ENCODE measurements around the gene MNT. TPM values are rescaled to one million over a fixed set of nuclear protein-coding genes. Genes with fewer than 3 reads are reported as not detected.

MNT gene
- total RNA-seq, 4 donors from 2014 or later: 13.7 to 27.7 (median 20.9) TPM

- no peak for DNase-seq
- no peak for TF ChIP-seq CTCF (IDR thresholded peaks at IDR 0.05)
- TF ChIP-seq EP300 (IDR thresholded peaks at IDR 0.05; ENCODE audit: low read depth): no peak
- no peak for TF ChIP-seq POLR2A (IDR thresholded peaks at IDR 0.05)
- no peak for TF ChIP-seq POLR2AphosphoS5 (IDR thresholded peaks at IDR 0.05)
- H3K27me3 ChIP-seq: no peaks in the 10 kb centered on the region
- intact Hi-C loops (cut with DNase I; ENCODE audit: low total_unique reads): no loop called here
- 88% methylated on average over 8 of the region's 8 CpGs; no CpG with 5 or more reads in 1 of the 2 donors for WGBS, 2 donors (ENCODE audit: low coverage in 1 of 2)
- no peaks in the 10 kb centered on the region for H3K36me3 ChIP-seq
- no peaks in the 10 kb centered on the region for H3K9me3 ChIP-seq
- in situ Hi-C loops (cut with MboI; ENCODE audit: low pct_ligation_motif_present in 1 of 4, low pct_unique_long_range_greater_than_20kb in 1 of 4, low sequenced_read_pairs in 3 of 4): no loop called here
- H3K27ac ChIP-seq: no peak overlapping the region
- H3K4me3 ChIP-seq: no peak overlapping the region
- peaks cover 0 to 7% (median 2%) of the 10 kb centered on the region in 4 donors for H3K4me1 ChIP-seq
These were observed 54.4 kb downstream of the MNT start for GRCh38 chr17:2346475-2346874.

- no peak for TF ChIP-seq POLR2A (IDR thresholded peaks at IDR 0.05)
- TF ChIP-seq EP300 (IDR thresholded peaks at IDR 0.05; ENCODE audit: low read depth): no peak
- TF ChIP-seq POLR2AphosphoS5 (IDR thresholded peaks at IDR 0.05): no peak
- no peak for TF ChIP-seq CTCF (IDR thresholded peaks at IDR 0.05)
- intact Hi-C loops (cut with DNase I; ENCODE audit: low total_unique reads): no loop called here
- H3K4me1 ChIP-seq: peaks cover 0 to 7% (median 2%) of the 10 kb centered on the region in 4 donors
- no peak overlapping the region for H3K4me3 ChIP-seq
- H3K27ac ChIP-seq: no peak overlapping the region
- DNase-seq: no peak
- in situ Hi-C loops (cut with MboI; ENCODE audit: low pct_ligation_motif_present in 1 of 4, low pct_unique_long_range_greater_than_20kb in 1 of 4, low sequenced_read_pairs in 3 of 4): no loop called here
- 92% methylated on average over 7 to 10 of the region's 10 CpGs for WGBS, 2 donors (ENCODE audit: low coverage in 1 of 2)
- H3K9me3 ChIP-seq: no peaks in the 10 kb centered on the region
- H3K36me3 ChIP-seq: no peaks in the 10 kb centered on the region
- H3K27me3 ChIP-seq: no peaks in the 10 kb centered on the region
These were observed 56.3 kb downstream of the MNT start for GRCh38 chr17:2344528-2344927.

GRCh38 chr17:2343421-2343820 is 57.4 kb downstream of the MNT start:
- peak; percentile 19 for DNase-seq
- no peak overlapping the region for H3K27ac ChIP-seq

GRCh38 chr17:2338315-2338657 is 62.6 kb downstream of the MNT start:
- DNase-seq: no peak

More at GRCh38 chr17:2343421-2343820, 57.4 kb downstream of the MNT start:
- Histone ChIP-seq H3K4me3 (no peak overlapping the region), H3K27me3 (no peaks in the 10 kb centered on the region), H3K4me1 (peaks cover 0 to 6% (median 3%) of the 10 kb centered on the region in 4 donors), H3K36me3 (no peaks in the 10 kb centered on the region), H3K9me3 (no peaks in the 10 kb centered on the region)
- in situ Hi-C loops (cut with MboI; ENCODE audit: low pct_ligation_motif_present in 1 of 4, low pct_unique_long_range_greater_than_20kb in 1 of 4, low sequenced_read_pairs in 3 of 4) (no loop called here), intact Hi-C loops (cut with DNase I; ENCODE audit: low total_unique reads) (no loop called here)
- TF ChIP-seq CTCF (IDR thresholded peaks at IDR 0.05): no peak
- 49 to 57% methylated on average over 2 to 5 of the region's 5 CpGs for WGBS, 2 donors (ENCODE audit: low coverage in 1 of 2)

More at GRCh38 chr17:2338315-2338657, 62.6 kb downstream of the MNT start:
- peak overlapping the region; percentile 67 to 98 (median 81) for H3K4me3 ChIP-seq
- TF ChIP-seq POLR2AphosphoS5 (IDR thresholded peaks at IDR 0.05) (no peak), CTCF (IDR thresholded peaks at IDR 0.05) (no peak), EP300 (IDR thresholded peaks at IDR 0.05; ENCODE audit: low read depth) (no peak), POLR2A (IDR thresholded peaks at IDR 0.05) (no peak)
- 13 to 60% methylated on average over 1 to 5 of the region's 5 CpGs for WGBS, 2 donors (ENCODE audit: low coverage in 1 of 2)
- H3K4me1 ChIP-seq: peaks cover 6 to 24% (median 17%) of the 10 kb centered on the region in 4 donors
- no peaks in the 10 kb centered on the region for H3K27me3 ChIP-seq
- in situ Hi-C loops (cut with MboI; ENCODE audit: low pct_ligation_motif_present in 1 of 4, low pct_unique_long_range_greater_than_20kb in 1 of 4, low sequenced_read_pairs in 3 of 4) (no loop called here), intact Hi-C loops (cut with DNase I; ENCODE audit: low total_unique reads) (no loop called here)
- H3K9me3 ChIP-seq: no peaks in the 10 kb centered on the region
- peaks cover 0 to 16% (median 0%) of the 10 kb centered on the region in 4 donors for H3K36me3 ChIP-seq
- H3K27ac ChIP-seq: peak overlapping the region; percentile 92 to 95 (median 94)

All from transverse colon (tissue), 4 donors.